HG03520 (cell line): ENCODE results near the gene COMP.
"Not testable (repeated sequence)": the region's sequence is repeated elsewhere in the genome, so short reads cannot be mapped to it uniquely, and the experiment has no call there.

ENCODE experiments used
- ATAC-seq: cut with Tn5 transposase; IDR thresholded peaks from one replicate; pipeline ENCODE4 v1.9.1; 2021; ENCODE audit warnings: mild to moderate bottlenecking, moderate library complexity; ENCODE audit not compliant: unreplicated experiment

Gene COMP

DNA sequence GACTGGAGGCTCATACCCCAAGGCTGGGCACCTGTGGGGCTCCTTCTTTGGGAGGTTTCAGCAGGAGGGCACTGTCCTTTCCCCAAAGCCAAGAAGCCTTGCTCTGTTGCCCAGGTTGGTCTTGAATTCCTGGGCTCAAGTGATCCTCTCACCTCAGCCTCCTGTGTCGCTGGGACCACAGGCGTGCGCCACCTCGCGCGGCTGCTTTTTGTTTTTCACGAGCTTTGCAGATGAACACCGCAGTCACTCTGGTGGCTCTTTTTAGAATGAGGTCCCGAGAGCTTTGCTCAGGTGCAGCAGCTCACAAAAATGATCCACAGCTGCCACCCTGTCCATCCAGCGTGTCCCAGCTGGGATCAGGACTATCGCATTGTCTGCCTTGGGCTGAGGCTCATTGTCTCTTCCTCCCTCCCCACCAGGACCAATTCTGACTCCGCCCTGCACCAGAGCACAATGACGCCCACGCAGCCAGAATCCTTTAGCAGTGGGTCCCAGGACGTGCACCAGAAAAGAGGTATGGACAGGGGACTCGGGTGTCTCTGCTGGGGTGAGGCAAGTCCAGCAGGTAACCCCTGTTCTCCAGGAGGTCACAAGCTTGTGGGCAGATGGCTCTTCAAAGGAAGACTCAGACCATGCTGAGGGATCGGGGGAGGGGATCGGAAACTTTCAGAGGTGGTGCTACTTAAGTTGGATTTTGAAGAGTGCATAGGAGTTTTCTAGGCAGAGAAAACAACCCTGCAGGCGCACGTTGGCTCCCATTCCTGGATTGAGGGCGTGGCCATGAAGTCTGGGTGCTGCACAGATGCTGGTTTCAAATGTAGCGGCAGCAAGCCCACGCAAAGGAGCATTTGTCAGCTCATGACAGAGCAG, 41.5 kb downstream of the COMP start:
- no peak for ATAC-seq

- no peak for ATAC-seq
Observed at GRCh38 chr19:18746401-18747325, 44.4 kb downstream of the COMP start.

GRCh38 chr19:18745931-18746330, 45.2 kb downstream of the COMP start:
- ATAC-seq, result no peak

DNA sequence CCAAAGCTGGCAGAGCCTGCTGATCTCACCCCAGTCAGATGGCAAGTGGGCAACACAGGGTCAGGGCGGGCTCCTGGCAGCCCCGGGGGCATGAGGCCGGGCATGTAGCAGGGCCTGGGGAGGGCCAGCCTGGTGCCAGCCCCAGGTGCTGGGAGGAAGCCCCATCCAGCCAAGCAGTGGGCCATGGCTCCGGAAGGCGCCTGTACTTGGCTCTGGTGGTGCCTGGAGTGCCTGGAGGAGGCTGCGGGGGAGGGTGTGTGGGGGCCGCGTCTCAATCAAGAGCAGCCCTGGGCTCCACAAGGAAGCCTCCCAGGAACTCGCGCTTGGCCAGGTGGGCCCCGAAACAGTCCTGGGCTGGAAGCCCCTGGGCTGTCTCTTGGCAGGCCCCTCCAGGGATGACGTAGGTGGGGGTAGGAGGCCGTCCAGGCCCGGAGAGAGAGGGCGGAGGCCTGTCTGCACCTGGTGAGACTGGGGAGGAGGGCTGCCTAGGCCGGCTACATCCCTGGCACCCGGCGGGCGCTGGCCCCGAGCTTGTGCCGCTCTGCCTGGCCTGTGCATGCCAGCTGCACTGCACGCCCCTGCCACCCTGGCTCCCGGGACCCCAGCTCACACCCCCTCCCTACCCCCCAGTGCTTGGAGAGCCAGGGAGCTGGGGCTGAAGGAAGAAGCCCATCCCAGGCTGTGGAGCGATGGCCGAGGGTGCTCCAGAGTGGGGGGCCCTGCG, 45.9 kb downstream of the COMP start:
- ATAC-seq, result no peak

- ATAC-seq, result no peak
Observed at GRCh38 chr19:18743784-18744418, 47.2 kb downstream of the COMP start.

- ATAC-seq, result no peak
Observed at GRCh38 chr19:18742838-18743783, 48.0 kb downstream of the COMP start.

DNA sequence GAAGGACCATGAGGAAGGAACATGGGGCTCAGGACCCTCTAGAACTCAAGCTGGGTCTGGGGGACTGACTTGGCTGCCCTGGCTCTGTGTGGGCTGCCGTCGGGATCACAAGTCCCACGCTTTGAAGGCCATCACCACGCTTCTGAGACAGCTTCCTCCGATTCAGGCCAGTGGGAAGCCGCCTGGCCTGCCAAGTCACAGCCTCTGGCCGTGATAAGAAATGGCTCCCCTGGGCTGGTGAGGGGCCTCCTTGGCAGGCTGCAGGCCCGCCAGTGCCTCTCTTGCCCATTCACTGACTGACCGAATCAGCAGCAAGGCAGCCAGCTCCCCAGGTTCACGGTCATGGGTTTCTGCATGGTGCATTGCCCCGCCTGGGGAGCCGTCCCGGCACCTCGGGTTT, 48.8 kb downstream of the COMP start:
- ATAC-seq, result no peak

DNA sequence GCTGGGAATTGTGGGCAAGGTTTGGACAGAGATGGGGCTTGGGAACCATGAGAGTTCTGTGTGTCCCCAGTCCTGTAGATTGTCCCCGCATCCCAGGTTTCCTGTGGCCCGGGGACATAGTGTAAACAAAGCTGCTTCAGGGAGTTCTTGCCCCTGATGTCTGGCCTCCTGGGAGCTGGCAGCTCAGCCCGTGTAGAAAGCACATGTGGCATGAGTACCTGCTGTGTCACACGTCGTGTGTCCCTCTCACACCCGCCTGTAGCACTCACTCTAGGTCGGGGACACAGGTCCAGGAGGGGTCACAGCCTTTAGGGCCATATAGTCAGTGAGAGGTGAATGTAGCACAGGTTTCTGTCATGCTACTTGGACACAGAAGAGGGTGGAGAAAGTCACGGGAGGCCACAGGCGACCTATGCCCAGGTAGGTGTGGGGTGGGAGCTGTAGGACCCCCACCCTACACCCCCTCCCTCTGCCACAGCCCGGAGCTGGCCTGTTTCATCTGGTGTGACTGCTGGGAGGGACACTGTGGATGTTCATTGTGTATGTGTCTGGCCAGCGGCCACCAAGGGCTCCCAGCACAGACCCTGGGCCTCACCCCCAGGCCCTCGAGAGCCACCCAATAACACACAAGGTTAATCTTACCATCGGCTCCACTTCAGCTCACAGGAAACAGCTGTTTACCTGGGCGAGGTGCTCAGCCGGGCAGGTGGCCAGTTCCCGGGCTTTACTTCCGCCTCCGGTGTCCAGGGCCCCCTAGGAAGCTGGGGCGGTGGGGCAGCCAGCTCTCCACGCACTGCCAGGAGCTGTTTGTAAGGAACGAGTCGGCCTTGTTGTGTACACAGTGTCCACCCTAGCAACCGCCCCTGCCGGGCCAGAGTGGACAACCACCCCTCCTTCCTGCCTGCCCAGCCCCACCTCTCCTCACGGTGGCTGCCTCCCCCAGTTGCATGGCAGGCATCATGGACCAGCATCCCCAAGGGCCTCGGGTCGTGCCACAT, 49.7 kb downstream of the COMP start:
- ATAC-seq, result no peak

- no peak for ATAC-seq
Observed at GRCh38 chr19:18738961-18739690, 52.0 kb downstream of the COMP start.

- no peak for ATAC-seq
Observed at GRCh38 chr19:18737954-18738351, 53.2 kb downstream of the COMP start.

DNA sequence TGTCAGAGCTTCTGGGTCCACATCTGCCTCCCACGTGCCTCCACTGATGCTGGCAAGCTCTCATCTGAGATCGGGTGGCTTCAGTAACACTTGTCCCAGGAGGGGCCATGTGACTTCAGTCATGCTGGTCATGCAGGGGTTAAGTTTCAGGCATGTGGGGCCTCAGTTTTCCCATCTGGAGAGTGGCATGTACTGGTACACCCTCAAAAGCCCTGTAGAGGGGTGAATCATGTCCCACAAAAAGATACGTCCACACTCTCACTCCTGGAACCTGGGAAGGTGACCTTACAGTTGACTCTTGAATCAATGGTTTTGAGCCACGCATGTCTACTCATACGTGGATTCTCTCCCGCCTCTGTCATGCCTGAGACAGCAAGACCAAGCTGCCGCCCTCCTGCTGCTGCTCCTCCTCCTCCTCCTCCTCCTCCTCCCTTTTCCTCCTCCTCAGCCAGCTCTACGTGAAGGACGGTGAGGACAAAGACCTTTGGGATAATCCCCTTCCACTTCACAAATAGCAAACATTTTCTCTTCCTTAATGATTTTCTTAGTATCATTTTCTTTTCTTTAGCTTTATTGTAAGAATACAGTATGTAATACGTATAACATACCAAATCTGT, 53.7 kb downstream of the COMP start:
- ATAC-seq, result no peak

DNA sequence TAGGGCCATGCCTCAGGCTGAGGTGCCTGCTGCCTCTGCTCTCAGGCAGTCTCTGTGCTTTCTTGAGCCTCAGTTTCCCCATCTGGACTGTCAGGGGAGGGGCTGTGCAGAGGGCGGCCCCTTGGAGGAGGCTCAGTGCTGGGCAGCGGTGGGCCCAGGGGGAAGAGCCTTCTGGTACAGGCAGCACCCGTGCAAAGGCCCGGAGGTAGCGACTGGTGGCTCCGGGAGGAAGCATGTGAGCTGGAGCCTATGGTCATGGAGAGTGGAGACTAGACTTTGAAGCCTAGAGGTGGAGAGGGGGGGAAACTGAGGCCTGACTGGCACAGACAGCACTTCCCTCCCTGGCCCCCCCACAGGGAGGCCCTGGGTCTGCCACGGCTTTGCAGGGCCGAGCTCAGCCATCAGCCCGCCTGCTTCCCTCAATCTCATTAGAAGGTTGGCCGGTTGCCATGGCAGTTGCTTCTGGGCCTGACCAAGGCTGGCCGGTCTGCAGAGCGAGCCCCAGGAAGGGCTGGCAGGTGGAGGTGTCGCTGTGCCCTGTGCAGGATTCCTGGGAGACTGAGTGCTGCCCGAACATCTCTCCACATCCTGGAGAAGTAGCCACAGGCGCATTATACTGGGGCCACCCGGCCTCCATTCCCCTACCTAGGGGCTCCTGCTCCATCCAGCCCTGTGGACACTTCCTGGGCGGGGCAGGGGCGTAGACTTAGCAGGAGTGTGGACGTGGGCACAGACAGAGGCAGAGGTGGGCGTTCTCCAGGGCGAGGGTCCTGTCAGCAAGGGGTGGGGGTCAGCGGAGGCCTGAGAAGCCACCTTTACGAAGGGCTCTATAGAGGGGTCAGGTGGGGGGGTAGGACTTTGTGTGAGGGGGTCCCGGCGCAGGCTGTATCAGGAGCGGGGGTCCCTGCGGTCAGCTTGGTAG, 54.4 kb downstream of the COMP start:
- no peak for ATAC-seq

- no peak for ATAC-seq
Observed at GRCh38 chr19:18735752-18736151, 55.4 kb downstream of the COMP start.

- no peak for ATAC-seq
Observed at GRCh38 chr19:18735324-18735723, 55.8 kb downstream of the COMP start.

DNA sequence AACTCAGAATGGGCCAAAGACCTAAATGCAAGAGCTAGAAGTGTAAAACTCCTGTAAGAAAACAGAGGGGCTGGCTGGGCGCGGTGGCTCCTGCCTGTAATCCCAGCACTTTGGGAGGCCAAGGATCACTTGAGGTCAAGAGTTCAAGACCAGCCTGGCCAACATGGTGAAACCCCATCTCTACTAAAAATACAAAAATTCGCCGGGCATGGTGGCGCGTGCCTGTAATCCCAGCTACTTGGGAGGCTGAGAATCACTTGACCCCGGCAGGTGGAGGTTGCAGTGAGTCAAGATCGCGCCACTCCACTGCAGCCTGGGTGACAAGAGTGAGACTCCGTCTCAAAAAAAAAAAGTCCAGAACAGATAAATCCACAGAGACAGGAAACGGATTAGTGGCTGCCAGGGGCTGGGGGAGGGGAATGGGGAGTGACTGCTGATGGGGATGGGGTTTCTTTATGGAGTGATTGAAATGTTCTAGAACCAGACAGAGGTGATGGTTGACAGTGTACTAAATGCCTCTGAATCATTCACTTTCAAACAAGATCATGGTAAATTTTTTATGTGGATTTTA, 57.3 kb downstream of the COMP start:
- not testable (repeated sequence) for ATAC-seq

GRCh38 chr19:18733196-18733647, 57.9 kb downstream of the COMP start:
- ATAC-seq, result no peak
